ENCODE data around the gene GNB1L. TPM values are rescaled to one million over a fixed set of nuclear protein-coding genes. Genes with fewer than 3 reads are reported as not detected.

The GNB1L gene
- polyA plus RNA-seq, 1 donor from 2014 or later = 16.5 TPM

GRCh38 chr22:19742160-19743066, 112.3 kb downstream of the GNB1L start:
- no peaks in the 10 kb centered on the region for H3K9me2 ChIP-seq (ENCODE audit: insufficient read depth, low read length)
- H3F3A ChIP-seq (ENCODE audit: insufficient read depth, low read length, poor library complexity, severe bottlenecking) = no peaks in the 10 kb centered on the region
- no peaks in the 10 kb centered on the region for H4K20me1 ChIP-seq (ENCODE audit: insufficient read depth)
- H3K27ac ChIP-seq (ENCODE audit: low read length) = no peak overlapping the region
- H2AFZ ChIP-seq (ENCODE audit: low read depth, low read length) = no peak overlapping the region
- no peaks in the 10 kb centered on the region for H3K79me2 ChIP-seq (replicated peaks; ENCODE audit: insufficient read depth, low read length)
- no peaks in the 10 kb centered on the region for H3K27me3 ChIP-seq (ENCODE audit: insufficient read depth, low read depth, low read length)
- H3K36me3 ChIP-seq (ENCODE audit: insufficient read depth, low read length) = no peaks in the 10 kb centered on the region
- no peak overlapping the region for H3K9ac ChIP-seq (ENCODE audit: low read length)
- no peak overlapping the region for H3K4me3 ChIP-seq (ENCODE audit: low read length)
- H3K9me3 ChIP-seq (ENCODE audit: low read length) = no peaks in the 10 kb centered on the region
- no peak overlapping the region for H3K4me2 ChIP-seq (ENCODE audit: low read length)
- TF ChIP-seq POLR2AphosphoS5 (IDR thresholded peaks at IDR 0.05) (no peak), EP300 (conservative IDR thresholded peaks at IDR 0.05; ENCODE audit: poor library complexity, severe bottlenecking) (no peak), SMC3 (conservative IDR thresholded peaks at IDR 0.05; ENCODE audit: poor library complexity) (no peak), EZH2 (IDR thresholded peaks at IDR 0.05; ENCODE audit: borderline replicate concordance, insufficient read depth, low read length, poor library complexity, severe bottlenecking) (no peak), CTCF (IDR thresholded peaks at IDR 0.05; ENCODE audit: poor library complexity, severe bottlenecking) (no peak), MXI1 (conservative IDR thresholded peaks at IDR 0.05; ENCODE audit: poor library complexity, severe bottlenecking) (no peak), TAF1 (IDR thresholded peaks at IDR 0.05; ENCODE audit: low read depth) (no peak), REST (IDR thresholded peaks at IDR 0.05; ENCODE audit: borderline replicate concordance) (no peak), RAD21 (conservative IDR thresholded peaks at IDR 0.05) (no peak)

DNA sequence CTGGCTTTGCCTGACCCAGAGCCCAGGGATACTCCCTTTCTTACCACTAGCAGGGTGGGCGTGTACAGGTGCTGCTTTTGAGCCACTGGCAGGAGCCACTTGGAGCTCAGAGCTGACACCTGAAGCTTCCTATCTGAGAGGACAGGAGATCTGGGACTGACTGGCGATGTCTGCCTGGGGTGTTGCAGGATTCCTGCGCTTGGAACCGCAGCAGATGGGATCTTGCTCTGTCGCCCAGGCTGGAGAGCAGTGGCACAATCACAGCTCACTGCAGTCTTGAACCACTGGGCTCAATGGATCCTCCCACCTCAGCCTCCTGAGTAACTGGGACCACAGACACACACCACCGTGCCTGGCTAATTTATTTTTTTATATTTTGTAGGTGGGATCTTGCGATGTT, 113.6 kb downstream of the GNB1L start:
- Histone ChIP-seq H3K27ac (ENCODE audit: low read length) (no peak overlapping the region), H3K27me3 (ENCODE audit: insufficient read depth, low read depth, low read length) (no peaks in the 10 kb centered on the region), H3K9ac (ENCODE audit: low read length) (no peak overlapping the region), H2AFZ (ENCODE audit: low read depth, low read length) (no peak overlapping the region), H3K4me2 (ENCODE audit: low read length) (no peak overlapping the region), H4K20me1 (ENCODE audit: insufficient read depth) (no peaks in the 10 kb centered on the region), H3K4me3 (ENCODE audit: low read length) (no peak overlapping the region), H3F3A (ENCODE audit: insufficient read depth, low read length, poor library complexity, severe bottlenecking) (no peaks in the 10 kb centered on the region), H3K9me2 (ENCODE audit: insufficient read depth, low read length) (no peaks in the 10 kb centered on the region), H3K9me3 (ENCODE audit: low read length) (no peaks in the 10 kb centered on the region), H3K36me3 (ENCODE audit: insufficient read depth, low read length) (no peaks in the 10 kb centered on the region), H3K79me2 (replicated peaks; ENCODE audit: insufficient read depth, low read length) (no peaks in the 10 kb centered on the region)
- TF ChIP-seq RAD21 (conservative IDR thresholded peaks at IDR 0.05) (no peak), TAF1 (IDR thresholded peaks at IDR 0.05; ENCODE audit: low read depth) (no peak), MXI1 (conservative IDR thresholded peaks at IDR 0.05; ENCODE audit: poor library complexity, severe bottlenecking) (no peak), SMC3 (conservative IDR thresholded peaks at IDR 0.05; ENCODE audit: poor library complexity) (no peak), CTCF (IDR thresholded peaks at IDR 0.05; ENCODE audit: poor library complexity, severe bottlenecking) (no peak), EP300 (conservative IDR thresholded peaks at IDR 0.05; ENCODE audit: poor library complexity, severe bottlenecking) (no peak), EZH2 (IDR thresholded peaks at IDR 0.05; ENCODE audit: borderline replicate concordance, insufficient read depth, low read length, poor library complexity, severe bottlenecking) (no peak), POLR2AphosphoS5 (IDR thresholded peaks at IDR 0.05) (no peak), REST (IDR thresholded peaks at IDR 0.05; ENCODE audit: borderline replicate concordance) (no peak)
